Testis (tissue), 3 donors: ENCODE results near the gene NOL6. TPM values are rescaled to one million over a fixed set of nuclear protein-coding genes. Genes with fewer than 3 reads are reported as not detected.

ENCODE experiments used
- DNase-seq: peaks from one replicate; pipeline ENCODE4 v3.0.0-alpha.2; 2019
- H3K27ac ChIP-seq, 2 donors: fragments of 200-600 bp; sonication (generic); one replicate each; pipeline ENCODE4 v1.5.1; 2019
- H3K27me3 ChIP-seq: fragments of 200-600 bp; sonication (generic); one replicate; pipeline ENCODE4 v1.5.1; 2019
- H3K36me3 ChIP-seq: fragments of 200-600 bp; sonication (generic); one replicate; pipeline ENCODE4 v1.5.1; 2017; ENCODE audit warnings: low read depth; ENCODE audit errors: missing control alignments
- H3K4me1 ChIP-seq: fragments of 200-600 bp; sonication (generic); one replicate; pipeline ENCODE4 v1.5.1; 2019
- H3K4me3 ChIP-seq, 2 donors: fragments of 200-600 bp; sonication (generic); one replicate each; pipeline ENCODE4 v1.5.1; 2017 to 2019
- H3K9me3 ChIP-seq: fragments of 200-600 bp; sonication (generic); one replicate; pipeline ENCODE4 v1.5.1; 2017
- POLR2A ChIP-seq: fragments of 450-650 bp; IDR thresholded peaks from one replicate; pipeline ENCODE4 v1.6.1; 2017; ENCODE audit warnings: antibody characterized with exemption, mild to moderate bottlenecking, moderate library complexity
- WGBS, 2 donors: methylation state at CpG; one replicate each; pipeline ENCODE4 v1.1.5; 2018; 5-methylcytosine and 5-hydroxymethylcytosine counted together
- intact Hi-C: fragments of 100-400 bp; cut with DNase I; formaldehyde crosslinking; loops from one replicate; pipeline ENCODE4 v1.15.1; 2023; ENCODE audit warnings: low total_unique reads
- polyA plus RNA-seq: library from polyadenylated mRNA; stranded (reverse); fragments of 350-450 nt; fragmentation: Illumina TruSeq; extraction: RNeasy Lipid Tissue Mini Kit (QIAGEN cat#74804); gene quantifications from one replicate; pipeline ENCODE4 v1.2.3, GENCODE V29; 2014; ENCODE audit warnings: low read depth, low replicate concordance; ENCODE audit not compliant: insufficient read depth
- total RNA-seq, 2 donors: library from RNA; depleted of rRNA; stranded (reverse); fragments of >200 nt; gene quantifications; one replicate each; pipeline ENCODE4 v1.2.3, GENCODE V29; 2016
- TF ChIP-seq, protein P1 (sequence below), 3 experiments: fragments of 450-650 bp in 2 of 3; fragments of 200-600 bp in 1 of 3; sonication (generic) in 1 of 3; IDR thresholded peaks; one replicate each; pipeline ENCODE4 v1.5.1; 2016 to 2019; ENCODE audit warnings: antibody characterized with exemption in 3 of 3, mild to moderate bottlenecking in 2 of 3, moderate library complexity in 1 of 3

Gene NOL6
- total and polyA plus RNA-seq, 3 donors from 2014 or later, result 40.4 to 51.6 (median 45.4) TPM

DNA sequence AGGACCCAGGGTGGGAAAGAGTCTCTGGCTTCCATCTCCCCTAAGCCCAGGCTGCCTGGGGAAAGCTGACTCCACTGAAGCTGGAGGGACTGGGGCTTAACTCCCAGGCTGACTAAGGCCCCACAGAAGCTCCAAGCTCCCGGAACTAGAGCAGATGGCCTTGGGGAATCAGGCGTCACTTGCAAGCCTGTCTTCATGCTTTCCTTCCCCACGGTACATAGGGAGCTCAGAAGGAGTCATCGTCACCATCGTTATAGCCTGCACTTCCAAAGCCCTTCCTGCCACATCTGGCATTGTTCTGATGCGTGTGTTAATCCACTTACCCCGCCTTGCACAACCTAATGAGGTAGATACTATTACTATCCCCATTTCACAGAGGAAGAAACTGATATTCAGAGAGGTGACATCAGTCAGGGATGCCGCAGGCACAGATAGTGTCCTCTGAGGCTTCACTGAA is 37.9 kb downstream of the NOL6 start:
- Histone ChIP-seq H3K27me3 (no peaks in the 10 kb centered on the region), H3K27ac (no peak overlapping the region), H3K4me1 (peaks cover 5% of the 10 kb centered on the region), H3K4me3 (no peak overlapping the region), H3K36me3 (no peaks in the 10 kb centered on the region), H3K9me3 (no peaks in the 10 kb centered on the region)
- WGBS, 2 donors, result 76 to 79% methylated on average over 8 of the region's 8 CpGs
- intact Hi-C loops, result no loop called here
- no peak for TF ChIP-seq POLR2A
- TF ChIP-seq, protein P1, sequence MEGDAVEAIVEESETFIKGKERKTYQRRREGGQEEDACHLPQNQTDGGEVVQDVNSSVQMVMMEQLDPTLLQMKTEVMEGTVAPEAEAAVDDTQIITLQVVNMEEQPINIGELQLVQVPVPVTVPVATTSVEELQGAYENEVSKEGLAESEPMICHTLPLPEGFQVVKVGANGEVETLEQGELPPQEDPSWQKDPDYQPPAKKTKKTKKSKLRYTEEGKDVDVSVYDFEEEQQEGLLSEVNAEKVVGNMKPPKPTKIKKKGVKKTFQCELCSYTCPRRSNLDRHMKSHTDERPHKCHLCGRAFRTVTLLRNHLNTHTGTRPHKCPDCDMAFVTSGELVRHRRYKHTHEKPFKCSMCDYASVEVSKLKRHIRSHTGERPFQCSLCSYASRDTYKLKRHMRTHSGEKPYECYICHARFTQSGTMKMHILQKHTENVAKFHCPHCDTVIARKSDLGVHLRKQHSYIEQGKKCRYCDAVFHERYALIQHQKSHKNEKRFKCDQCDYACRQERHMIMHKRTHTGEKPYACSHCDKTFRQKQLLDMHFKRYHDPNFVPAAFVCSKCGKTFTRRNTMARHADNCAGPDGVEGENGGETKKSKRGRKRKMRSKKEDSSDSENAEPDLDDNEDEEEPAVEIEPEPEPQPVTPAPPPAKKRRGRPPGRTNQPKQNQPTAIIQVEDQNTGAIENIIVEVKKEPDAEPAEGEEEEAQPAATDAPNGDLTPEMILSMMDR (IDR thresholded peaks at IDR 0.05), result no peak
- DNase-seq, result no peak

DNA sequence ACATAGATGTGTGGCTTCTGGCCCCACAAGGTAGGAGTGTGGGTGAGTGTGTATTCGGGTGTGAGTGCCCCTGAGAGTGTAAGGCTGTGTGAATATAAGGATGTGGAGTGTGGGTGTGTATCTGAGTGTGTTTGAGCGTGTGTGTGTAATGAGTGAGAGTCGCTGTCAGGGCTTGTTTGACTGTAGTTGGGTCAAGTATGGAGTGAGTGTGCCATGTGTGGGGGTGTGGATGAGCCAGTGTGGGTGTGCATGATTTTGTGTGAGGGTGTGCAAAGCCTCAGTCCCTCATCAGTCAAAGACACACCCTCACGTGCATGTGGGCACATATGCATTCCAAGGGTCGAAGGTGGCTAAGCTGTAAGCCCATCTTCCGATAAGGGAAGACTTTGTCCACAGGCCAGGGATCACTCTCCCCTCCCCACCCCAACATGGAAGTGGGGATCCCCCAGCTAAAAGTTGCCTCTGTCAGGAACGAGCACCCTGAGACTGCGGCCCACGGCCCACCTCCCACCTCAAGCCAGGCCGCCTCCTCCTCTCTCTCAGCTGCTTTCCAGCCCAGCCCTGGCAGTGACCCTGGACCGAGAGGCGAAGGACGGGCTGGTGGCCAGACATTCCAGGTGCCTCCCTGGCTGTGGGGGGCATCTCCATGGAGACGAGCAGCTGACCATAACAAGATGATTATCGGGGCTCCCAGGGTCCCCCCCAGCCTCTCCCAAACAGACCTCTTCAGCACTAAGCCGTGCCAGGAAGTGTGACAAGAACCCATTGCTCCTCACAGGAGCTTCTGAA is 39.2 kb downstream of the NOL6 start:
- Histone ChIP-seq H3K4me1 (peaks cover 5% of the 10 kb centered on the region), H3K4me3 (no peak overlapping the region), H3K27ac (no peak overlapping the region), H3K27me3 (no peaks in the 10 kb centered on the region), H3K36me3 (no peaks in the 10 kb centered on the region), H3K9me3 (no peaks in the 10 kb centered on the region)
- no peak for DNase-seq
- TF ChIP-seq, protein P1 (IDR thresholded peaks at IDR 0.05), result no peak
- TF ChIP-seq POLR2A, result no peak
- intact Hi-C loops, result no loop called here
- WGBS, 2 donors, result 59 to 75% methylated on average over 7 to 16 of the region's 16 CpGs

DNA sequence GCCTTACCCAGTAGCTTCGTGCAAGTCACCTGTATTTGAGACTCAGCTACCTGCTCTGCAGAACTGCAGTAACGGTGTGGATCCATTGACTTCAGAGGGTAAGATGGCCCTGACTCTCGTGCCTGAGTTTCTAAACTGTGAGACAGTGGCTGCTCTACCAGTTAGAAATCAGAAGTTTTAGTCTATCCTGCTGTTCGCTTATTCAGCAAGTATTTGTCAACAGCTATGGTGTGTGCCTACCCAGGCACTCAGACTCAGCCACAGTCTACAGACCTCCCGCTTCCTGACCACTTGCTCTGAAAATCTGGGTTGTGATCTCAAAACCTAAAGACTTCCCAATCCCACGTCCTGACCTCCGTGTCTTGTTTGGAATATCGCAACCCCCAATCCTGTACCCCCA is 39.9 kb downstream of the NOL6 start:
- WGBS, 2 donors, result 93 to 96% methylated on average over 8 of the region's 8 CpGs
- Histone ChIP-seq H3K4me3 (no peak overlapping the region), H3K27me3 (no peaks in the 10 kb centered on the region), H3K4me1 (peaks cover 5% of the 10 kb centered on the region), H3K9me3 (no peaks in the 10 kb centered on the region), H3K36me3 (no peaks in the 10 kb centered on the region), H3K27ac (no peak overlapping the region)
- intact Hi-C loops, result no loop called here
- DNase-seq, result no peak
- TF ChIP-seq POLR2A, result no peak
- TF ChIP-seq, protein P1 (IDR thresholded peaks at IDR 0.05), result no peak

DNA sequence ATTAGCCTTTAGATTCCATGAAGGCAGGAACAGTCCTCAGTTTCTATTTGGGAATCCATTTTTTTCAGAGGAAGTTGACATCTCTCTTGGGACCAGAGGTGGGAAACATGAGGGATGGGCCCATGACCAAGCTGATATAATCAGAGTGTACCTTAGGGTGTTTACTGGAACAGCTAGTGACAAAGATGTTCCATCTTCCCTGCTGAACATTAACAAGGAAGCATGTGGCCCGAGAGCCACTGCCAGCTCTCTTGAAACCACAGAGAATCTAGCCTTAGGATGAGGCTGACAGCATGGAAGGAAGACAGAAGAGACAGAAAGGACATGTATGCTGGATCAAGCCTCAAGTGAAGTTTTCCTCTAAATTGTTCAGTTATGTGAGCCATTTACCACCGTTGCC is 42.3 kb downstream of the NOL6 start:
- 86 to 95% methylated on average over 2 of the region's 2 CpGs for WGBS, 2 donors
- no peak for TF ChIP-seq POLR2A
- TF ChIP-seq, protein P1 (IDR thresholded peaks at IDR 0.05), result no peak
- H3K36me3 ChIP-seq, result no peaks in the 10 kb centered on the region
- peaks cover 5% of the 10 kb centered on the region for H3K4me1 ChIP-seq
- DNase-seq, result no peak
- no peaks in the 10 kb centered on the region for H3K9me3 ChIP-seq
- no peaks in the 10 kb centered on the region for H3K27me3 ChIP-seq
- no peak overlapping the region for H3K4me3 ChIP-seq
- H3K27ac ChIP-seq, result no peak overlapping the region
- intact Hi-C loops, result no loop called here

DNA sequence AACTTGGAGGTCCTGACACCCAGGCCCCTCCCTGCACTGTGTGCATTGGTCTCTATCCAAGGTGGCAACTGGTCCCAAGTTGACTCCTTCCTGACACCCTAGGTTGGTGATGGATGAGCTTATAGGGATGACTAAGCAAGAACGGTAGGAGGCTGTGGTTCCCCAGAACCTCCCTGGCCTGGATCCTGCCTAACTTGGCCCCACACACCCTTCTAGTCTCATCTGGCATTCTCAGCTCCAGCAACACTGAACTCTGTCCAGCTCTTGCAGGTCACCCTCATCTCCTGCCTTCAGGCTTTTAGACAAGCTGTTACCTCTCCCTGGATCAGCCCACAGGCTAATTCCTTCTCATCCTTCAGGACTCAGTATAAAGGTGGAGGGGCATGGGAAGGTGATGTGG is 42.8 kb downstream of the NOL6 start:
- Histone ChIP-seq H3K4me1 (peaks cover 5% of the 10 kb centered on the region), H3K27me3 (no peaks in the 10 kb centered on the region), H3K9me3 (no peaks in the 10 kb centered on the region), H3K36me3 (no peaks in the 10 kb centered on the region), H3K27ac (no peak overlapping the region), H3K4me3 (no peak overlapping the region)
- 50% methylated on average over 1 of the region's 1 CpG; no CpG with 5 or more reads in 1 of the 2 donors for WGBS, 2 donors
- no peak for TF ChIP-seq POLR2A
- TF ChIP-seq, protein P1 (IDR thresholded peaks at IDR 0.05), result no peak
- intact Hi-C loops, result no loop called here
- no peak for DNase-seq
